Astrocyte of the spinal cord (primary cell): ENCODE measurements around the gene NELFCD.

Experiments
- DNase-seq: peaks from one replicate; pipeline ENCODE4 v3.0.0; 2011; ENCODE audit warnings: low read depth, low spot score
- H3K4me3 ChIP-seq: 2 replicates; pipeline ENCODE4 v1.5.1; 2011; ENCODE audit warnings: low read depth, mild to moderate bottlenecking, low read length, moderate library complexity
- in situ Hi-C: cut with HindIII; loops from 2 replicates; pipeline ENCODE4 v1.10.0; 2017; ENCODE audit warnings: low sequenced_read_pairs
- TF ChIP-seq, protein P1 (sequence below): IDR thresholded peaks from 2 replicates; pipeline ENCODE4 v1.5.1; 2012; ENCODE audit warnings: low read depth, mild to moderate bottlenecking, low read length, inconsistent platforms

Gene NELFCD

GRCh38 chr20:59043698-59044097, 62.6 kb downstream of the NELFCD start:
- TF ChIP-seq, protein P1, sequence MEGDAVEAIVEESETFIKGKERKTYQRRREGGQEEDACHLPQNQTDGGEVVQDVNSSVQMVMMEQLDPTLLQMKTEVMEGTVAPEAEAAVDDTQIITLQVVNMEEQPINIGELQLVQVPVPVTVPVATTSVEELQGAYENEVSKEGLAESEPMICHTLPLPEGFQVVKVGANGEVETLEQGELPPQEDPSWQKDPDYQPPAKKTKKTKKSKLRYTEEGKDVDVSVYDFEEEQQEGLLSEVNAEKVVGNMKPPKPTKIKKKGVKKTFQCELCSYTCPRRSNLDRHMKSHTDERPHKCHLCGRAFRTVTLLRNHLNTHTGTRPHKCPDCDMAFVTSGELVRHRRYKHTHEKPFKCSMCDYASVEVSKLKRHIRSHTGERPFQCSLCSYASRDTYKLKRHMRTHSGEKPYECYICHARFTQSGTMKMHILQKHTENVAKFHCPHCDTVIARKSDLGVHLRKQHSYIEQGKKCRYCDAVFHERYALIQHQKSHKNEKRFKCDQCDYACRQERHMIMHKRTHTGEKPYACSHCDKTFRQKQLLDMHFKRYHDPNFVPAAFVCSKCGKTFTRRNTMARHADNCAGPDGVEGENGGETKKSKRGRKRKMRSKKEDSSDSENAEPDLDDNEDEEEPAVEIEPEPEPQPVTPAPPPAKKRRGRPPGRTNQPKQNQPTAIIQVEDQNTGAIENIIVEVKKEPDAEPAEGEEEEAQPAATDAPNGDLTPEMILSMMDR, result no peak
- no peak overlapping the region for H3K4me3 ChIP-seq
- in situ Hi-C loops, result no loop called here
- no peak for DNase-seq

DNA sequence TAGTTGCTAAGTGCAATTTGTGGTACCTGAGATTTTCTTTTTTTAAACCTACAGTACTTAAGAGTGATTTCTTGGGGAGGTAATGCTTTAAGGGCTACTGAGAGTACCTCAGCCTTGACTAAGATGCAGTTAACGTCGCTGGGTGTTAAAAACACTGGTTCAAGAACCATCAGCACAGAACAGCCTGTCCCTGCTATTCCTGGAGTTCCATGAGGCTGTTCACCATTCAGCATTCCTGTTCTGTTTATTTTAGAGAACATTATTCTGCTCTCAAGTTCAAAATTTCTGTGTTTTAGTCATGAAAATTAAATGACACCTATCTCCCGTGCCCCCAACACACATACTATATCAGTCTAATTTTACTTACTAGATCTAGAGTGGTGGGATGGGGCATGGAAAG, 63.2 kb downstream of the NELFCD start:
- TF ChIP-seq, protein P1, result no peak
- no peak overlapping the region for H3K4me3 ChIP-seq
- no peak for DNase-seq
- in situ Hi-C loops, result no loop called here
